ENCODE measurements around the gene UNC5B.

The UNC5B gene

GRCh38 chr10:71249996-71250395 is 37.6 kb downstream of the UNC5B start:
- DNase-seq (ENCODE audit: extremely low read depth, insufficient read length) = no peak
- TF ChIP-seq CTCF (IDR thresholded peaks at IDR 0.05; ENCODE audit: insufficient read depth, low read length, poor library complexity, severe bottlenecking) = no peak
- no peaks in the 10 kb centered on the region for H3K36me3 ChIP-seq (ENCODE audit: control insufficient read depth, insufficient read depth, low read length)
- no peak overlapping the region for H3K4me3 ChIP-seq (replicated peaks; ENCODE audit: low read depth, low read length)
- H3K27me3 ChIP-seq (replicated peaks; ENCODE audit: control insufficient read depth, insufficient read depth, low read length) = no peaks in the 10 kb centered on the region; the same call in 1 of the 2 replicates

- TF ChIP-seq CTCF (IDR thresholded peaks at IDR 0.05; ENCODE audit: insufficient read depth, low read length, poor library complexity, severe bottlenecking) = no peak
- Histone ChIP-seq H3K27me3 (replicated peaks; ENCODE audit: control insufficient read depth, insufficient read depth, low read length) (no peaks in the 10 kb centered on the region; the same call in 1 of the 2 replicates), H3K4me3 (replicated peaks; ENCODE audit: low read depth, low read length) (no peak overlapping the region), H3K36me3 (ENCODE audit: control insufficient read depth, insufficient read depth, low read length) (no peaks in the 10 kb centered on the region)
- no peak for DNase-seq (ENCODE audit: extremely low read depth, insufficient read length)
Measured at GRCh38 chr10:71250405-71250804, 38.0 kb downstream of the UNC5B start.

GRCh38 chr10:71250842-71251241 is 38.5 kb downstream of the UNC5B start:
- no peak overlapping the region for H3K4me3 ChIP-seq (replicated peaks; ENCODE audit: low read depth, low read length)
- H3K36me3 ChIP-seq (ENCODE audit: control insufficient read depth, insufficient read depth, low read length) = no peaks in the 10 kb centered on the region
- no peak for DNase-seq (ENCODE audit: extremely low read depth, insufficient read length)
- no peaks in the 10 kb centered on the region; the same call in 1 of the 2 replicates for H3K27me3 ChIP-seq (replicated peaks; ENCODE audit: control insufficient read depth, insufficient read depth, low read length)
- TF ChIP-seq CTCF (IDR thresholded peaks at IDR 0.05; ENCODE audit: insufficient read depth, low read length, poor library complexity, severe bottlenecking) = no peak

GRCh38 chr10:71251319-71251718 is 38.9 kb downstream of the UNC5B start:
- no peaks in the 10 kb centered on the region for H3K36me3 ChIP-seq (ENCODE audit: control insufficient read depth, insufficient read depth, low read length)
- H3K4me3 ChIP-seq (replicated peaks; ENCODE audit: low read depth, low read length) = no peak overlapping the region
- no peaks in the 10 kb centered on the region; the same call in 1 of the 2 replicates for H3K27me3 ChIP-seq (replicated peaks; ENCODE audit: control insufficient read depth, insufficient read depth, low read length)
- no peak for TF ChIP-seq CTCF (IDR thresholded peaks at IDR 0.05; ENCODE audit: insufficient read depth, low read length, poor library complexity, severe bottlenecking)
- DNase-seq (ENCODE audit: extremely low read depth, insufficient read length) = no peak

GRCh38 chr10:71252220-71252619 is 39.9 kb downstream of the UNC5B start:
- no peak for TF ChIP-seq CTCF (IDR thresholded peaks at IDR 0.05; ENCODE audit: insufficient read depth, low read length, poor library complexity, severe bottlenecking)
- Histone ChIP-seq H3K4me3 (replicated peaks; ENCODE audit: low read depth, low read length) (no peak overlapping the region), H3K36me3 (ENCODE audit: control insufficient read depth, insufficient read depth, low read length) (no peaks in the 10 kb centered on the region), H3K27me3 (replicated peaks; ENCODE audit: control insufficient read depth, insufficient read depth, low read length) (no peaks in the 10 kb centered on the region; the same call in 1 of the 2 replicates)
- no peak for DNase-seq (ENCODE audit: extremely low read depth, insufficient read length)

Data from GM06990 (cell line).